NCI-H1417 (cell line): ENCODE measurements around the gene CATSPERD.
A peak's percentile ranks its signal among the peaks of the same experiment; 100 is the strongest.
"Not testable (repeated sequence)": the region's sequence is repeated elsewhere in the genome, so short reads cannot be mapped to it uniquely, and the experiment has no call there.

Experiments
- DNase-seq, 3 experiments: peaks; one replicate each; lab custom pipeline; 2025; lab: John Stamatoyannopoulos, UW

CATSPERD gene

DNA sequence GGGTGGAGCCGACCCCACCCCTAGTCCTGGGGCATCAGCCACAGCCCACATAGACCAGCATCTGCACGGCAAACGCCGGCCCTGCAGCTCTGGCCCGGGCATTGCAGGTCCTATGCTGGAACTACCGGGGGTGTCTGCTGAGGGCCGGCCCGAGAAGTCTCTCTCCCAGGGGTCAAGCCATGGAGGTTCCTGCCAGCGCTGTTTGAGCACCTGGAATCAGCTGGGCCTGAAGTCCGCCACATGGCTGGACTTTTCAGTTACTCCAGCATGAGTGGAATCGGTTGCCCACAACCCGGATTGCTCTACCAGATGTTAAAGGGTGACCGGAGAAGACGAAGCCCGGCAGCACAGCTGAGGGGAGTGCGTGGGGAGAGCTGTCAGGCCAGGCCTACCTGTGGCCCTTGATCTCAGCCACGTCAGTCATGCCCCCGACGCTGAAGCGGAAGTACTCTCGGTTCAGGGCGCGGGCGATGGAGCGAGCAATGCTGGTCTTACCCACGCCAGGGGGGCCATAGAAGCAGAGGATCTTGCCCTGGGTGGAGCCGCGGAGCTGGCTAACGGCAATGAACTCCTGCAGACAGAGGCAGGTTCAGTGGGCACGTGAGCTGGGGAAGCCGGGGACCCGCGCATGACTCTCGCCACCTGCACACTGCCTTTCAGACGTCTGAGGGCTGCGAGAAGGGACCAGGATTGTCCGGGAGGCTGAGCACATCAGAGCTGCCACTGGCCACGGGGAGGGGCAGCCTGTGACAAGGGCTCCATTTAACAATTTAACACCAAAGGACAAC, 21.6 kb upstream of the CATSPERD start:
- no peak for DNase-seq

DNA sequence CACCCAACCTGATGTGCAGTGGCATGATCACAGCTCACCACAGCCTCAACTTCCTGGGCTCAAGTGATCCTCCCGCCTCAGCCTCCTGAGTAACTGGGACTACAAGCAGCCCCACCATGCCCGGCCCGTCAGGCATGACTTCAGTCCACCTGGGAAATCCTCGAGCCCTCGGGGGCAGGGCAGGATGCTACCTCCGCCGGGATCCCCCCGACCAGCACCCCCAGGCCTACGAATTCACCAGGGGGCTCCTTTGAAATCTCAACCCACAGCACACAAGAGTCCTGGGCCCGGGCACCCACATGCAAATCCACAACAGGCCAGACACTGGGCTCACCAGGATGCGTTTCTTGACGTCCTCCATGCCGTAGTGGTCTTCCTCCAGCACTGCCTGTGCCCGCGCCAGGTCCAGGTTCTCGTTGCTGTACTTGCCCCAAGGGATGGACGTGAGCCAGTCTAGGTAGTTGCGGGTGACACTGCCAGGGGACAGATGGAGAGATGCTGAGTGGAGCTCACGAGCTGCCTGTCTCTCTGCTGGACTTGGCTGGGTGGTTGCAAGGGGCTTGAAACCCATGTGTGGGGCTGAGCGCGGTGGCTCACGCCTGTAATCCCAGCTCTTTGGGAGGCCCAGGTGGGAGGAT, 19.9 kb upstream of the CATSPERD start:
- DNase-seq: no peak

DNA sequence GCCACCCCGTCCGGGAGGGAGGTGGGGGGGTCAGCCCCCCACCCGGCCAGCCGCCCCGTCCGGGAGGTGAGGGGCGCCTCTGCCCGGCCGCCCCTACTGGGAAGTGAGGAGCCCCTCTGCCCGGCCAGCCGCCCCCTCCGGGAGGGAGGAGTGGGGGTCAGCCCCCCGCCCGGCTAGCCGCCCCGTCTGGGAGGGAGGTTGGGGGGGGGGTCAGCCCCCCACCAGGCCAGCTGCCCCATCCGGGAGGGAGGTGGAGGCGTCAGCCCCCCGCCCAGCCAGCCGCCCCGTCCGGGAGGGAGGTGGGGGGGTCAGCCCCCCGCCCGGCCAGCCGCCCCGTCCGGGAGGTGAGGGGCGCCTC, 18.4 kb upstream of the CATSPERD start:
- DNase-seq: not testable (repeated sequence)

DNA sequence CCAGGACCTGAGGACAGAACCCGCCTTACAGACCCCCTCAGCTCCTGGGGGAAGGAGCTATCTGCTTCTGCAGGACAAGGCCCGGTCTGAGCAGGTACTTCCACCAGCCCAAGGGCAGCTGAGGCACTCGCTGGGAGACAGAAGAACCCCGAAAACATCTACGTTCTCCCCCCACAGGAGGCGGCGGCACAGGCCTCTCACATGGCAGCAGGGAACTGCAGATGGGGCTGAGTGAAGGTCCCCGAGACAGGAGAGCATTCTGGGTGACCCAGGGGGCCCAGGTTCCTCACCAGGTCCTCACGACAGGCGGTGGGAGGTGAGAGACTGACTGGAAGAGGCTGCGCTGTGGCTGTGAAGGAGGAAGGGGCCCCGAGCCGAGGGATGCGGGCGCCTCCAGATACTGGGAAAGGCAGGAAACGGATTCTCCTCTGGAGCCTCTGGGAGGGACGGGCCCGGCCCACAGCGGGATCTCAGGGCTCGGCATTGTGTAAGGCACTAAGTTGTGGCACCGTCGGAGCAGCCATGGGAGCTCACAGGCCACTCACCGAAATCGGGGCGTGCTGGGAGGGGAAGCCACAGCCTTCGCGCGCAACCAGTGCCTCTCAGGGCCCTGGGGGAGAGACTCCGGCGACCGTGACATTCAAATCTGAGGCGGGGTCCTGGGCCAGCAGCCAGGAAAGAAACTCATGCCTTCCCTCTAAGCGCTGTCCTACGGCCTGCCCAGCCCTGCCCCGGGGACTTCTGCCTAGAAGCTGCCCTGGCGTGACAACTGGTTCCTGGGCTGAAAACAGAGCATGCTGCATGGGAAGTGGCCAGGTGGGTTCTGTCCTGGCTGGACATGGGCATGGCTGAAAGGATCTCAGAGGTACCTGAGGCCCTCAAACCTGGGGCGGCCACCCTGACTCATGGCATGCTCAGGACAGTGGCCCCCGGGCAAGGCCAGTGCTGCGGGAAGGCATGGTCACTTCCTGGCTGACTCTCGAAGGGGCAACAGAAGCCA, 16.3 kb upstream of the CATSPERD start:
- DNase-seq: no peak

DNA sequence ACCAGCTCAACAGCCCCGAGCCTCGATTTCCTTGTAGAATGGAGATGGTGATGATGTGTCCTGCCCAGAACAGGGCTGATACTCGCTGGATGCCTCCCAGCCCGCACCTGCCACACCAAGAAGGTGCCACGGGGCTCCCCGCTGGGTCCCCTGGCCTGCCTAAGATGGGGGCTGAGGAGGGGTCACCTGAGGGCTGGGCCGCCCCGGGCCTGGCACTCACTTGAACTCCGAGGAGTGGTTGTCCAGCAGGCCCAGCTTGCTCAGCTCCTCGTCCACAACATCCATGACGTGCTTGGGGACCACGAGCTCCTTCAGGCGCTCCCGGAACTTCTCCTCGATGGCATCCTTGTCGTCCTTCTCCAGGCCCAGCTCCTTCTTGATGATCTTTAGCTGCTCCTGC, 14.9 kb upstream of the CATSPERD start:
- no peak for DNase-seq

DNA sequence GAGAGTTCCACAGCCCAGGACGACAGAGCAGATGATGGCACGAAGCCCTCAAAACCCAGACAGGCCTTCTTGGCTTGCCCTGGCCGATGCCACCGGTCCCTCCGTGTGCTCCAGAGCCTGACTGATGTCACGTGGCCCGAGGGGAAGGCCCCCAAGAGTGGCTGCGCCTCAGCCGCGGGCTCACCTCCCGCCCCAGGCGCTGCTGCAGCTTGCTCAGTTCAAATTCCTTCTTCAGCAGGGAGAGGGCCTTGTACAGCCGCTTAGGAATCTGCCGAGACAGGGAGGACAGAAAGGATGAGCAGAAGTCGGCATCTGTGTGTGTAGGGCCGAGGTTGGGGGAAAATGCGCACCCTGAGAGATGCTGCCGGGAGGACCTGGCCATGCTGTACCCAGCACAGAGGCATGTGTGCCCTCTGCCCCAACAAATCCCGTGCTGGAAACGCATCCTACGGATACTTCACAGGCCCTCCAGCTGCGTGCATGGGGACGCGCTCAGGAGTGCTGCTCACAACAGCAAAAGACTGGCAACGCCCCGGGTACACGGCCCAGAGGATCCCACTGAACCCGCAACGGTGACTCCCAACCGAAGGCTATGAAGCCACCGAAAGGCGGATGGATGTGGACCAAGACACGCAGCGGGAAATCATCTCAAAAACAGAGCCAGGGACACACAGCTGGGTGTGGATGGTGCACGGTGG, 13.4 kb upstream of the CATSPERD start:
- no peak for DNase-seq

DNA sequence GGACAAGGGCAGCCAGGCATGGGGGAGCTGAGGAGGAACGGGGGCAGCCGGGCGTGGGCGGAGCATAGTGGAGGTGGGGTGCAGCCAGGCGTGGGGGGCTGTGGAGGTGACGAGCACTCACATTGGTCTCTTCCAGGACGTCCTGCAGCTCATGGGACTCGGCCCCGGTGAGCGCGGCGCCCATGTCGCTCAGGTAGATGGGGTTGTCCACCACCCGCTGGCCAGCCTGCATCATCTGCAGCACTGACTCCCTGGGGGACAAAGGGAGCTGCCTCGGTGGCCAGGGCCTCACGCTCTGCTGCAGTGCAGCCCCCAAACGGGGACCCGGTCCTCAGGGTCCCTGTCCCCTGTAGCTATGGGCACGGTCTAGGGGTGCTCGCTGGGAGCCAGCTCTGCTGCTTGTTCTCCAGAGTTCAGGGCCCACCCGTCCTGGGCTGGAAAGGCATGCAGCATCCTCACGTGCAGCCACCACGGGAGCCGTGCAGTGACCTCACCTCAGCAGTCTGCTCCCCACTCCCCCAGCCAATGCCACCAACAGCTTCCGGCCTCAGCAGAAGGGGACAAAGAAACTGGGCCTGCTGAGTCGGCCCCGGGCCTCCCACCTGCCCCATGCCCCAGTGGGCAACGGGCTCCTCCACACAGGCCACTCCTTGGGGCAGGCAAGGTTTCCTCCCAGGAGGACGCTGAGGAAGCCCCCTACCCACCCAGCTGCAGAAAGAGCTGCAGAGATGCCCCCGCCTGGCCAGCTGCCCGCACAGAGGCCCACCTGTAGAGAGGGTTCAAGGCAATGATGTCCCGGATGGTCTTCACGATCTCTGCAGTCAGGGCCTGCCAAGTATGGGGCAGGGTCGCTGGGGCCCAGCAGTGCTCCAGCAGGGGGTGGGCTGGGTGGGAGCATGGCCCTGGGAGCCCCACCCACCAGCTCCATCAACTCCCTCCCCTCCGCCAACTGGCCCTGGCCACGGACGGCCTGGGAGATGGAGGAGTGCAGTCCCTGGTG, 12.6 kb upstream of the CATSPERD start:
- no peak for DNase-seq

DNA sequence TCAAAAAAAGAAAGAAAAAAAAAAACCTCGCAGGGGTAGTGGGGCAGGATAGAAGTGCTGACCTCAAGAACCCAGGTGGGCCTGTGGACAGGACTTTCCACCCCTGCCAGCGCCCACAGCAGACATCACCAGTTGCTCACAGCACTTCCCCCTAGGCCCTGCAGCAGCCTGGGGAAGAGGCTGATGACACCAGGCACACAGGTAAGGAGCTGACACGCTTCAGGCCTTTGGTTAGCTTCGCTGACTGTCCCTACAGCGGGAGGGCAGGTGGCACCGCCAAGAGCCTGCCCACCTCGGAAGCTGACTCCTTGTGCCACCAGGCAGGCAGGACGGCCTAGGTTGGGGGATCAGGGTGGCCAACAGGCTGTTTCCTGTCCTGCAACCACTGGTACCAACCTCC, 9.4 kb upstream of the CATSPERD start:
- DNase-seq: no peak

DNA sequence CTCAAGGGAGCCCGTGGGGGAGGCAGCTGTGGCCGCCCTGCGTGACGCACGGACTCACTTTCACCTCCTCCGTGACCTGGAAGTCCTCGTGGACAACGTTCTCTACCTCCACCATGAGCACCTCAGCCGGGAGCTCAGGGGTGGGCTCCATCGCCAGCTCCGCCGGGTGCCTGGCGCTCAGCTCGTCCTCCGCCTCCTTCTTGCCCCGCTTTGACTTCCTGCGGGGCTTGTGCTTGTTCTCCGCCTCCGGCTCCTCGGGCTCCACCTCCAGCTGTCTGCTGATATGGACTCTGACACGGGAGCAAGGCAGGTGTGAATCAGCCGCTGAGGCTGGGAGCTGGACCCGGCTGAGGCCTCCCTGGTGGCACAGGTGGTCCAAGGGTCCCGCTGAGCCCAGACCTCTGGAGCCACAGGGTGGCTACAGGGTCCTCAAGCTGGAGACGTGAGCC, 8.7 kb upstream of the CATSPERD start:
- no peak for DNase-seq

DNA sequence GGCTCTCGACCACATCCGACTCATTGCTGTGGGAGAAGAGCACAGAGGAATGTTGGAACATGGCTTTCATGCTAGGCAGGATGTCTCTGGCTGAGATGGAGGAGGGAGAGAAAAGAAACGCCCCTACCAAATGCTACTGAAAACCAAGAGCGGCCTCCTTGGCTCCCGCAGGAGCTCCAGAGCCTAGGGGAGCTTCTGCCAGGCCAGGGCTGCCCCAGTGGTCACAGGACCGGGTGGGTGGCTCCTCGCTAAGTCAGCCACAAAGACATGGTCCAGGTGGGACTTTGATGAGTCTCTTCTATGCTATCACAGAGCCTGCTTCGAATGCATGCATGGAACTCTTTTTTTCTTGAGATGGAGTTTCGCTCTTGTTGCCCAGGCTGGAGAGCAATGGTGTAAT, 7.2 kb upstream of the CATSPERD start:
- DNase-seq: no peak

DNA sequence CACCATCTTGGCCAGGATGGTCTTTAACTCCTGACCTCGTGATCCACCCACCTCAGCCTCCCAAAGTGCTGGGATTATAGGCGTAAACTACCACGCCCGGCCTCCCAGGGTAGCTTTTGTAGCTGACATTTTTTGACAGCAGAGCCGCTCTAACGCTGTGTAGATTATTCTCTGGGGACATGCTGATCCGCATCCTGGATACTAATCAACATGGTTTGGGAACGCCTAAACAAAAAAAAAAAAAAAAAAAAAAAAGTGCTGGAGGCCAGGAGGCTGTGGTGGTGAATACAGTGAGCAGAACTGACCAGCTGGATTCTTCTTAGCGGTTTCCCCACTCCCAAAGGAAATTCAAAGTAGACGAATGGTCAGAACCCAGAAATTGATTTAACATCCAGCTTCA, 5.6 kb upstream of the CATSPERD start:
- no peak for DNase-seq

DNA sequence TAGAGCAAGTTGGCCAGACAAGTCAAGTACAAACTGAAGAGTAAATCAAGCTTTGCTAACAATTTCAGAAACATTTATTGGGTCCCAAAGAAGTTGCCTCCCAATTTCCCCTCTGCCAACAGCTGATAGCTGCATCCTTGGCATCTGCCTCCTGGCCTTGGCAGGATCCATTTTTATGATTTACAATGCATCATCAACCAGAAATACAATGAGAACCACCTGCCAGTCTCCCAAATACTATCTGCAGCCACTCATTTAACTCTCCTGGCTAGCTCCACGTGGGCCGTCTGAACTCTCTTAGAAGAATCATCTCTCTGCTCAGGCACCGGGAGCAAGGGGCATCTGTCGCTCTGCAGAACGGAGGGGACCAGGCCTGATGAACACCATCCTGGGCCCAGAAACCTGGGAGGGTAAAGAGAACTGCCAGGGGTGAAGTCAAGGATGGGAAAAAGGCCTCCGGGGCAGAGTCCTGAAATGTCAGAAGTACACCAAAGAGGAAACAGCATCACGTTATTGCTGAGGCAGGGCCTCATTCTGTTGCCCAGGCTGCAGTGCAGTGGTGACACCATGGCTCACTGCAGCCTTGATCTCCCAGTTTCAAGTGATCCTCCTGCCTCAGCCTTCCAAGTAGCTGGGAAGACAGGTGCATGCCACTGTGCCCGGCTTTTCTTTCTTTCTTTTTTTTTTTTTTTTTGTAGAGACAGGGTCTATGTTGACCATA, 3.1 kb upstream of the CATSPERD start:
- DNase-seq: no peak

DNA sequence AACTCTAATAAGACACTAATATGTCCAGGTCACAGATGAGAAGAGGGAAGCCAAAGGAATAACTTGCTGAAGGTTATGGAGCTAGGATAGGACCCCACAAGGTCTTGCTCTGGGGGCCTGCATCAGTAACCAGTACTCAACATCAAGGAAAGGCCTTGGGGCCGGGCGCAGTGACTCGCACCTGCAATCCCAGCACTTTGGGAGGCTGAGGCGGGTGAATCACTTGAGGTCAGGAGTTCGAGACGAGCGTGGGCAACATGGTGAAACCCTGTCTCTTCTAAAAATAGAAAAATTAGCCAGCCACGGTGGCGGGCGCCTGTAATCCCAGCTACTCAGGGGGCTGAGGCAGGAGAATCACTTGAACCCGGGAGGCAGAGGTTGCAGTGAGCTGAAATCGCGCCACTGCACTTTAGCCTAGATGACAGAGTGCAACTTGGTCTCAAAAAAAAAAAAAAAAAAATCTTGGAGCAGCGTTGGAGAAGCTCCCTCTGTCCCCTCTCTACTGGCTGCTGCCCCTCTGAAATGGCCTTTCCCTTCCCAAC, 2.3 kb upstream of the CATSPERD start:
- no peak for DNase-seq

DNA sequence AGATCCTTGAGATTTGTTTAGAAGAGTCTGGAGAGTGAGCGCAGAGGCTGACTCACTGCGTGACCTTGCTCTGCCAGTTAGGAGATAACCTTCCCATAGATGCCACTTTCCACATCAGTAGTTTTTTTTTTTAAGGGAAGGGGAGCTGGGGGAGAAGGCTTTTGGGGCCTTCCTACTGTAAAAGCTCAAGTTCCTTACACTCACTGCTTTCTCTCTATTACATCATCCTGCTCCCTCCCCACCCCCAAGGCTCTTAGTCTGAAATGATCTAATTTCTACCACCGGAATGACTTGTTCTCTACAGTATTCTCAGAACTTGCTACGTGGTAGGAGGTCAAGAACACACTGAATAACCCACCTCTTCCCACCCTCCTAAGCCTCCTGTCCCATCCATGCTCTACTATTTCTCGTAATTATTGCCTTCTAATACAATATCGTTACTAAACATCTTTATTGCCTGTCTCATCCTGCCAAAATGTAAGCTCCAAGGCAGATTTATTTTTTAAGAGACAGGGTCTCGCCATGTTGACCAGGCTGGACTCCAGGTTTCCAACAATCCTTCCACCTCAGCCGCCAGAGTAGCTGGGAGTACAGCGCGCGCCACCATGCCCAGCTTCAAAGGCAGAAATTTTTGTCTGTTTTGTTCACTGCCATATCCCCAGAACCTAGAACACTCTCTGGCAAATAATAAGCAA, 1.7 kb upstream of the CATSPERD start:
- DNase-seq: no peak

DNA sequence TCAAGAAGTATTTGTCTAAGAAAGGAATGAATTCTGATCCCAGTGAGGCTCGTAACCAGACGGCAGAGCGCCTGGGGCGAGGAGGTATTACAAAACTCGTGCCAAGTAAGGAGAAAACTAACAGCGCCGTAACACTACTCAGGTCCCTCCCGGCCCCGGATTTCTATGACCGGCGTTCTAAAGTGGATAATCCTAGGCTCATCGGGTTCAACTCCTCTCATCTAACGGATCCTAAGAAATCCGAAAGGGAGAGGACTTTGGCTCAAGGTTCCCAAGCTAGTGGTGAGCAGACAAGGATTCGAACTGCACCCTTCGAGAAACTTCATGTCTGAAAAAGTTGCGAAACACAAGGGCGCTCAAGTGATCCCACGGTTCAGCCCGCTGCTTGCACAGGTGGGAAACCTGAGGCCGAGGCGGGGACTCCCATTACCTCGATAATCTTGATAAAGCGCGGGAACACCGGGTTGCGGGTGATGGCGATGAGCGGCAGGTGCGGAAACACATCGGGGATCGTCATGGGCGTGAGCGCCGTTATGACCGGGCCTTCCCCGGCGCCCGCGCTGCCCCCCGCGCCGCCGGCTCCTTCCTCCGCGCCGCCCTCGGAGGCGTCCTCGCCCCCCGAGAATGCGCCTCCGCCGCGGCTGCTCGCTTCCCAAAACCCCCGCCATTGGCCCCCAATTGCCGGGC, 1.0 kb upstream of the CATSPERD start:
- DNase-seq: peak in 2 of 3 experiments; percentile 48 to 64

DNA sequence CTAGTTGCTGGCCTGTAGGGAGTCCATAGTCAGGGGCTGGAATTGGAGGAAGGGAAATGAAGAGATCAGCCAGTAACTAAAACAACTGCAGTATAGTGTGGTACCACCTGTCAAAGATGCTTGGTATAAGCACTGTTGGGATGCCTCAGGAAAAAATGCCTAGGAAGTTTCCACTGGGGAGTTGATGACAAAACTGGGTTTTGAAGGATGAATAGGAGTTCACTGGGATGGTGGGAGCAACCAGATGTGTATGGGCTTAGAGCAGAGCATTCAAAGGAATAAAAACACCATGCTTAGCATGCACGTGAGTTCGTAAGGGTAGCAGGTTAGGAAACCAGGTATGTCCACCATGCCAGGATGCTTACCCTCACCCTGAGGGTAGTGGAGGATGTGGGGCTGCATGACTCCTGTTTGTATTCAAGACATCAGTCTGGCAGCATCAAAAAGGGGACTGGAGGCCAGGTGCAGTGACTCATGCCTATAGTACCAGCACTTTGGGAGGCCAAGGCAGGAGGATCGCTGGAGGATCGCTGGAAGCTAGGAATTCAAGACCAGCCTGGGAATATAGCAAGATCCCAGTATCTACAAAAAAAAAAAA, 7.1 kb downstream of the CATSPERD start:
- no peak for DNase-seq

DNA sequence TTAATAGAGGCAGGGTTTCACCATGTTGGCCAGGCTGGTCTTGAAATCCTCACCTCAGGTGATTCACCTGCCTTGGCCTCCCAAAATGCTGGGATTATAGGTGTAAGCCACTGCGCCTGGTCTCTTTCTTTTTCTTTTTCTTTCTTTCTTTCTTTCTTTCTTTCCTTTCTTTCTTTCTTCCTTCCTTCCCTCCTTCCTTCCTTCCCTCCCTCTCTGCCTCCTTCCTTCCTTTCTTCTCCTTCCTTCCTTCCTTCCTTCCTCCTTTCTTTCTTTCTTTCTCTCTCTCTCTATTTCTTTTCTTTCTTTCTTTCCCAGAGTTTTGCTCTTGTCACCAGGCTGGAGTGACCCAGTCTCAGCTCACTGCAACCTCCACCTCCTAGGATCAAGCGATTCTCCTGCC, 12.7 kb downstream of the CATSPERD start:
- DNase-seq: not testable (repeated sequence)

DNA sequence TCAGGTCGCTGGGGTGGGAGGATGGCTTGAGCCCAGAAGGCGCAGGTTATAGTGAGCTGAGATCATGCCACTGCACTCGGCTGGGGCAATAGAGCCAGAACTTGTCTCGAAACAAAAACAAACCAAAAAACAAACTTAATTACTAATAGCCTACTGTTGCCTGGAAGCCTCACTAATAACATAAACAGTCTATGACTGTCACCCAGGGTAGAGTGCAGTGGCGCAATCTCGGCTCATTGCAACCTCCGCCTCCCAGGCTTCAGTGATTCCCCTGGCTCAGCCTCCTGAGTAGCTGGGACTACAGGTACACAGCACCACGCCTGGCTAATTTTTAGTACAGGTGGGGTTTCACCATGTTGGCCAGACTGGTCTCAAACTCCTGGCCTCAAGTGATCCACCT, 18.0 kb downstream of the CATSPERD start:
- DNase-seq: no peak
